GM12878 (cell line): Measurements from ENCODE around the gene MEIOSIN.

Experiments
- CHD2 ChIP-seq: IDR thresholded peaks from 2 replicates; pipeline ENCODE4 v1.6.1; 2011; ENCODE audit warnings: low read depth, low read length, improper control_type of control experiment, borderline replicate concordance
- CREM ChIP-seq: IDR thresholded peaks from 2 replicates; pipeline ENCODE4 v1.6.1; 2014; ENCODE audit warnings: antibody characterized with exemption, low read depth
- CTCF ChIP-seq, 3 experiments: IDR thresholded peaks in 2 of 3; conservative IDR thresholded peaks in 1 of 3; 2 replicates each; pipeline ENCODE4 v1.5.1; 2011; ENCODE audit warnings: low read depth in 3 of 3, low read length in 3 of 3, mild to moderate bottlenecking in 3 of 3, control low read depth in 2 of 3, moderate library complexity in 2 of 3, inconsistent platforms in 1 of 3, mixed read lengths in 1 of 3; ENCODE audit not compliant: control insufficient read depth in 2 of 3, insufficient read depth in 1 of 3; ENCODE audit errors: extremely low read depth in 1 of 3
- DPF2 ChIP-seq: fragments of 450-650 bp; IDR thresholded peaks from 2 replicates; pipeline ENCODE4 v1.6.1; 2017; ENCODE audit warnings: mild to moderate bottlenecking
- EZH2 ChIP-seq: IDR thresholded peaks from 2 replicates; pipeline ENCODE4 v1.6.1; 2012; ENCODE audit warnings: low read depth, mild to moderate bottlenecking, control low read depth, inconsistent platforms, low read length, borderline replicate concordance; ENCODE audit not compliant: control insufficient read depth
- HDAC2 ChIP-seq: fragments of 200-600 bp; sonication (generic); IDR thresholded peaks from 2 replicates; pipeline ENCODE4 v1.6.1; 2017
- POLR2A ChIP-seq: IDR thresholded peaks from 2 replicates; pipeline ENCODE4 v1.6.1; 2011; ENCODE audit warnings: low read depth, mild to moderate bottlenecking, low read length
- POLR2AphosphoS5 ChIP-seq: IDR thresholded peaks from 2 replicates; pipeline ENCODE4 v1.6.1; 2011; ENCODE audit warnings: mild to moderate bottlenecking, low read length, inconsistent platforms
- SIX5 ChIP-seq: IDR thresholded peaks from 2 replicates; pipeline ENCODE4 v1.6.1; 2011; ENCODE audit warnings: mild to moderate bottlenecking, low read depth, low read length, moderate library complexity; ENCODE audit not compliant: severe bottlenecking
- STAT1 ChIP-seq: fragments of 450-650 bp; conservative IDR thresholded peaks from 2 replicates; pipeline ENCODE4 v1.6.1; 2014; ENCODE audit warnings: antibody characterized with exemption, mild to moderate bottlenecking
- TARDBP ChIP-seq: IDR thresholded peaks from 2 replicates; pipeline ENCODE4 v1.6.1; 2016; ENCODE audit warnings: borderline replicate concordance
- ZBTB33 ChIP-seq: fragments of 450-650 bp; IDR thresholded peaks from 2 replicates; pipeline ENCODE4 v1.6.1; 2017; ENCODE audit warnings: mild to moderate bottlenecking
- ZNF274 ChIP-seq: IDR thresholded peaks from one replicate; pipeline ENCODE4 v1.8.0; 2011; ENCODE audit not compliant: insufficient read length, insufficient read depth

GRCh38 chr19:45804140-45804958 is 71.1 kb downstream of the MEIOSIN start:
- TF ChIP-seq ZNF274 (no peak), SIX5 (no peak), POLR2A (no peak), DPF2 (no peak), CREM (no peak), CTCF (IDR thresholded peaks at IDR 0.05 in 2 of 3, conservative IDR thresholded peaks at IDR 0.05 in 1 of 3; ENCODE audit: control insufficient read depth in 2 of 3, extremely low read depth in 1 of 3, insufficient read depth in 1 of 3, low read depth in 3 of 3, low read length in 3 of 3) (no peak), HDAC2 (no peak), TARDBP (no peak), EZH2 (no peak), CHD2 (no peak), POLR2AphosphoS5 (no peak), STAT1 (no peak), ZBTB33 (no peak)
